Measurements from ENCODE around the gene HLCS.

- TF ChIP-seq EP300 (IDR thresholded peaks at IDR 0.05; ENCODE audit: low read depth) = no peak
- TF ChIP-seq CTCF (IDR thresholded peaks at IDR 0.05) = no peak
- no peak for TF ChIP-seq POLR2A (IDR thresholded peaks at IDR 0.05)
- TF ChIP-seq POLR2AphosphoS5 (IDR thresholded peaks at IDR 0.05) = no peak
These were observed 62.3 kb downstream of the HLCS start for GRCh38 chr21:36904093-36904666.
